EH (cell line): ENCODE measurements around the gene DBP.
"Not testable (repeated sequence)": the region's sequence is repeated elsewhere in the genome, so short reads cannot be mapped to it uniquely, and the experiment has no call there.

Source experiments
- DNase-seq: peaks from one replicate; pipeline ENCODE4 v3.0.0-alpha.2; 2015; ENCODE audit warnings: low read depth

The DBP gene

DNA sequence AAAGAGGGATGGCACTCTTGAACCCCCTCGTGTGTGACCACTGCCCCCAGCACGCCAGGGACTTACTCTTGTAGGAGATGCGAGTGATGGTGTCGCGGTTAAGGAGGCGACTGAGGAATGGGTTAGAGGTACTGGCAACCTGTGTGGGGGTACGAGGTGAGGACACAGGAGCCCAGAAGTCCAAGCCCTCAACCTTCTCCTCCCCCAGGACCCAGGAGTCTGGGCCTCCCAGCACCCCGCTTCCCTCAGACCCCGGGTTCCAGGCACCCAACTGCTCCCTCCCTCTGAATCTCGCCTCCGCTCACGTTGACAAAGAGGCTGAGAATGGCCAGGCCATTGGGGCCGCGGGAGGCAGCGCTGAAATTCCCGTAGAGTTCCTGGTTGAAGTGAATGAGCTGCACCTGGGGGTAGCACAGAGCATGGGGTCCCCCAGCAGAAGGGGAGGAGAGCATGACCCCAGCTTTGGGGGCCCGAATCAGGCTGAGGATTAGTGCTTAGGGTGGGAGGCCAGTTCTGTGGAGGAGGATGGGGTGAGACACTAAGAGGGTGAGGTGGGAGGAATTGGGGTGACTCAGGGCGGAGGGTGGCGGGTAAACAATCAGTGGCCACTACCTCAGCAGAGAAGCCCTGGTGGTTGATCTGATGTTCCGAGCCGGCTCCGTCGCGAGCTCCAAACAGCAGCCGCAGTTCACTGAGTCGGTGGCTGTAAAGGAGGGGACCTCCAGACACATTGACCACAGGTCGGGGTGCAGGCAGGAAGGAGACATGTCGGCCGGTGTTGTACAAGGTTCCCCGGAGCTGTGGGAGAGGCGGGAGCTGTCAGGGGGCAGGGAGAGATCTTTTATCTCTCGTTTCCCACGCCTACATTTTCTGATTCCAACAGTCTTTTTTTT lies 2.5 kb upstream of the DBP start:
- DNase-seq = no peak

- DNase-seq = no peak
Measured at GRCh38 chr19:48638831-48639381, 1.7 kb upstream of the DBP start.

GRCh38 chr19:48637948-48638830 lies 1.0 kb upstream of the DBP start:
- DNase-seq = peak; percentile 94

- peak; percentile 99 for DNase-seq
Measured at GRCh38 chr19:48637449-48637947, 319 bp upstream of the DBP start.

- DNase-seq = no peak
Measured at GRCh38 chr19:48635966-48636858, 967 bp downstream of the DBP start.

GRCh38 chr19:48635263-48635965 lies 1.8 kb downstream of the DBP start:
- peak; percentile 53 for DNase-seq

DNA sequence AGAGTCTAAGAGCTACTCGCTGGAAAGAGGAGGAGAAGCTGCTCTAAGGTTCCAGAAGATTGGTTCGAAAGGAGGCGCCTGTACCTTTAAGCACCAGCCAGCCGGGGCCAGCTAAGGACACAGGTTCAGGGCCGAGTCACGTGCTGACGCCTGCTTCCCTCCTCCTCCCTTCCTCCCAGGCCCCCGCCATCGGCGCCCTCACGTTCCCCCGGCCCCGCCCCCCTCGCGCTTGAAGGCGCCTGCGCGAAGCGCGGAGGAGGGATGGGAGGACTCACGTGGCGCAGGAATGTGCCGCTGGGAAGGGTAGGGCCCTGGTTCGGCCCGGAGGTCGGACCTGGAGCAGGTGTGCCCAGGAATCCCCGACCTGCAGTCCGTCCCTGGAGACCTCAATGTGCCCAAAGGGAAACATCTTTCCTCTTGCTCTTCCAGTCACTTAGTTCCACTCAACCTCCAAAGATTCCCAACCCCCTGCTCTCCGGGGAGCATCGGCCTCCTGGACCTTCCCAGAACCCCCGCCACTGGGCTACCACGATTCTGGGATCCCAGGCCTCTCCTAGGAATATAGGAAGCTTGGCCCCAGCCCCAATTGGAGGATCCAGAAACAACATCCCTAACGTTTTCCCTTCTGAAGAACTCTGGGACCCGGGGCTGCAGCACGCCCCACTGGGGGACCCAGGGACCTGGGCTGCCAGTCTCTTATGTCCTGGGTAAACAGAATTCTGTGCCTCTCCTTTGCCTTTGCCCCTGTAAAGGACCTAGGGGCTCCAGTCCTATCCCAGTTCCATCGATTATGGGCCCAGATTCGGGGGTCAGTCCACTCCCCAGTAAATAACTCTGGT lies 2.5 kb downstream of the DBP start:
- peak; percentile 96 for DNase-seq

- DNase-seq = no peak
Measured at GRCh38 chr19:48634036-48634342, 3.2 kb downstream of the DBP start.

- DNase-seq = peak; percentile 21
Measured at GRCh38 chr19:48633148-48634035, 3.8 kb downstream of the DBP start.

DNA sequence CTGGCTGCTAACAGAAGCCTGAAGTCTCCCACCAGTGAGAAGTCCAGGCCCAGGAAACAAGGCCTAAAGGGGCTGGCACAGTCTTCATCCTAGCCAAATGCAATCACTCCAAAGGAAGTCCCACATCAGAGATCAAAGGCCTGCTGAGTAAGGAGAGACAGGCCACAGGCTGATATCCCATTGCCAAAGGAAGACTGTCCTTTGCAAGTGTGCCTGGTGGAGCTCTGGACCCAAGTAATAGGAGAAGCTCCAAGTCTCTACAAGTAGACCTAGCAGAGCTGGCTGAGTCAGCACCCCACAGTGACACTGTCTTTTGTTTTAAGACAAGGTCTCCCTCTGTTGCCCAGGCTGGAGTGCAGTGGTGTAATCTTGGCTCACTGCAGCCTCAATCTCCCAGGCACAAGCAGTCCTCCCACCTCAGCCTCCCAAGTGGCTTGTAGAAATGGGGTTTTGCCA lies 4.5 kb downstream of the DBP start:
- peak; percentile 69 for DNase-seq

DNA sequence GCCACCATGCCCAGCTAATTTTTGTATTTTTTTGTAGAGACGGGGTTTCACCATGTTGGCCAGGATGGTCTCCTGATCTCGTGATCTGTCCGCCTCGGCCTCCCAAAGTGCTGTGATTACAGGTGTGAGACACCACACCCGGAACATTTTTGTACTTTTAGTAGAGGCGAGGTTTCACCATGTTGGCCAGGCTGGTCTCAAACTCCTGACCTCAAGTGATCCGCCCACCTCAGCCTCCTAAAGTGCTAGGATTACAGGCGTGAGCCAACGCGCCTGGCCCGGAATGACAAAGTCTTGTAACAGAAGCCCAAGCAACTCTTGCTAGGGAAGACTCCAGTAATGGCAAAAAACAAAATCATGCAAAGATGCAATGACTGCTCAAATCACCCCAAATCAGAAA lies 4.9 kb downstream of the DBP start:
- not testable (repeated sequence) for DNase-seq

DNA sequence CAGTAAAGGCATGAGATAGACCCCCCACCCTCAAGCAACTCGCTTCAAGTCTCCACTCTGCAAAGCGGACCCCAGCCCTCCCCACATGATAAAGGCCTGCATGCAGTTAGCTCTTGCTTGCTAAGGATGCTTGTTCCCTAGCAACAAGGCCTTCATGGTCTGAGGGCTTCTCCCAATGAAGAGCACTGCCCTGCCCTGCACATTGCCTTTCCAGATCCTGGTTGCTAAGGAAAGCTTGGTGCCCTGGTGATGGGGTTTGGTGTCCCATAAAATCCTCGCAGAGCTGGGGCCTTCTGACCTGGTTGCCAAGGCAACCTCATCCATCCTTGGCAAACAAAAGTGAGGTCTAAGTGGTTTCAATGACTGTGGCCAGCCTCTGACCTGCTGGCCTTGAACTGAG lies 6.0 kb downstream of the DBP start:
- no peak for DNase-seq

GRCh38 chr19:48630296-48631063 lies 6.7 kb downstream of the DBP start:
- no peak for DNase-seq

- DNase-seq = no peak
Measured at GRCh38 chr19:48629599-48630295, 7.4 kb downstream of the DBP start.

DNA sequence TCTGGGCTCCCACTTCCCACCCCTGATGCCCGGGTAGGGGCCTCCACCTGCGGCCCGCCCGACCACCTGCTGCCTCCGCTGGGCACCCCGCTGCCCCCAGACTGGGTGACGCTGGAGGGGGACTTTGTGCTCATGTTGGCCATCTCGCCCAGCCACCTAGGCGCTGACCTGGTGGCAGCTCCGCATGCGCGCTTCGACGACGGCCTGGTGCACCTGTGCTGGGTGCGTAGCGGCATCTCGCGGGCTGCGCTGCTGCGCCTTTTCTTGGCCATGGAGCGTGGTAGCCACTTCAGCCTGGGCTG lies 7.9 kb downstream of the DBP start:
- DNase-seq = no peak

- DNase-seq = no peak
Measured at GRCh38 chr19:48628486-48629296, 8.5 kb downstream of the DBP start.

DNA sequence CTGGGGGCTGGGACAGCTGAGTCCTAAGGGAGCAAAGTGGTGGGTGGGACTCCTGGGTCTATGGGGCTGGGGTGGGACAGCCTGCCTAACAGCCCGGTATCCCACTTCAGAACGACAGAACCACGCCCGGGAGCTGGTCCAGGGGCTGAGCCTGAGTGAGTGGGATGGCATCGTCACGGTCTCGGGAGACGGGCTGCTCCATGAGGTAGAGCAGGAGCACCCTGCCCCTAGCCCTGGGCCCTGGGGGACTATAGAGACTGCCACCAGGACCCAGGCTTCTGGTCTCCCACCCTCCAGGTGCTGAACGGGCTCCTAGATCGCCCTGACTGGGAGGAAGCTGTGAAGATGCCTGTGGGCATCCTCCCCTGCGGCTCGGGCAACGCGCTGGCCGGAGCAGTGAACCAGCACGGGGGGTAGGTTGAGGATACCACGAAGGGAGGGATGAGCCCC lies 9.3 kb downstream of the DBP start:
- DNase-seq = no peak
